Spleen (tissue), 11 donors: ENCODE results near the gene PTGDR2. TPM values are rescaled to one million over a fixed set of nuclear protein-coding genes. Genes with fewer than 3 reads are reported as not detected.
A peak's percentile ranks its signal among the peaks of the same experiment; 100 is the strongest.

Source experiments
- DNase-seq: peaks from one replicate; pipeline ENCODE4 v3.0.0-alpha.2; 2020
- H3K27ac ChIP-seq, 8 donors: fragments of 200-600 bp; sonication (generic) in 7 of 8; 1 replicate in 4 of 8; 2 replicates in 4 of 8; pipeline versions ENCODE4 v1.5.0 to v1.8.0; 2016 to 2021; ENCODE audit warnings: inconsistent platforms in 4 of 8, mild to moderate bottlenecking in 4 of 8, moderate library complexity in 1 of 8
- H3K27me3 ChIP-seq, 7 donors: fragments of 200-600 bp; sonication (generic) in 6 of 7; replicated peaks in 1 of 7; 1 replicate in 4 of 7; 2 replicates in 3 of 7; pipeline versions ENCODE4 v1.5.0 to v1.8.0; 2016 to 2021; ENCODE audit warnings: inconsistent platforms in 3 of 7, mild to moderate bottlenecking in 1 of 7
- H3K36me3 ChIP-seq, 6 donors: fragments of 200-600 bp; sonication (generic) in 5 of 6; 1 replicate in 4 of 6; 2 replicates in 2 of 6; pipeline versions ENCODE4 v1.5.0 to v1.8.0; 2016 to 2021; ENCODE audit warnings: inconsistent platforms in 2 of 6
- H3K4me1 ChIP-seq, 6 donors: fragments of 200-600 bp; sonication (generic) in 5 of 6; 1 replicate in 3 of 6; 2 replicates in 3 of 6; pipeline versions ENCODE4 v1.5.0 to v1.8.0; 2016 to 2021; ENCODE audit warnings: inconsistent platforms in 3 of 6
- H3K4me3 ChIP-seq, 8 donors: fragments of 200-600 bp; sonication (generic) in 7 of 8; 1 replicate in 4 of 8; 2 replicates in 4 of 8; pipeline versions ENCODE4 v1.5.0 to v1.8.0; 2016 to 2021; ENCODE audit warnings: inconsistent platforms in 4 of 8, mild to moderate bottlenecking in 4 of 8, moderate library complexity in 2 of 8
- H3K9me3 ChIP-seq, 8 donors: fragments of 200-600 bp; sonication (generic) in 7 of 8; 1 replicate in 4 of 8; 2 replicates in 4 of 8; pipeline versions ENCODE4 v1.5.0 to v1.8.0; 2016 to 2021; ENCODE audit warnings: inconsistent platforms in 4 of 8
- POLR2A ChIP-seq, 3 donors: fragments of 450-650 bp; IDR thresholded peaks; one replicate each; pipeline ENCODE4 v1.5.1; 2017; ENCODE audit warnings: antibody characterized with exemption in 3 of 3, mild to moderate bottlenecking in 1 of 3
- POLR2AphosphoS5 ChIP-seq, 3 donors: sonication (generic); formaldehyde crosslinking; IDR thresholded peaks; one replicate each; pipeline ENCODE4 v1.5.1; 2017; ENCODE audit warnings: antibody characterized with exemption in 3 of 3
- WGBS, 5 donors: extraction: QIAGEN DNeasy Blood & Tissue Kit in 3 of 5; methylation state at CpG; one replicate each; pipeline versions ENCODE4 v1.1.5 to v1.1.7; 2013 to 2018; 5-methylcytosine and 5-hydroxymethylcytosine counted together
- intact Hi-C: fragments of 100-400 bp; cut with DNase I; formaldehyde crosslinking; loops from one replicate; pipeline ENCODE4 v1.15.0; 2023; ENCODE audit warnings: low total_unique reads
- polyA plus RNA-seq, 3 donors: library from polyadenylated mRNA; stranded (reverse); fragments of 200-250 nt; gene quantifications; one replicate each; pipeline ENCODE4 v1.2.1, GENCODE V29; 2013
- total RNA-seq, 7 donors: library from RNA; depleted of rRNA in 3 of 7; stranded (reverse); fragments of >200 nt in 3 of 7; fragmentation: NEBNext Ultra II Directional in 4 of 7; extraction: Animal tissue kit (Norgen Biotek cat#: 25700) in 4 of 7; gene quantifications; one replicate each; pipeline versions ENCODE4 v1.1.0 to v1.2.1, GENCODE V29; 2016 to 2021
- TF ChIP-seq, protein P1 (sequence below), 11 experiments: fragments of 200-600 bp in 7 of 11; fragments of 450-650 bp in 4 of 11; sonication (generic) in 4 of 11; IDR thresholded peaks in 8 of 11; conservative IDR thresholded peaks in 3 of 11; 1 replicate in 7 of 11; 2 replicates in 4 of 11; pipeline versions ENCODE4 v1.4.0 to v1.8.0; 2016 to 2021; ENCODE audit warnings: antibody characterized with exemption in 11 of 11, inconsistent platforms in 4 of 11, mild to moderate bottlenecking in 1 of 11
- donor health status: healthy with polysubstance abuse.
- donor health status: DM: no; HTN: no; CAD: no; lungs with moderate emphysema.
- donor health status: DM: no; HTN: no; CAD: no.
- donor health status: Bipolar disorder and iron deficiency.
- donor health status: healthy.
- donor health status: DM: no; HTN: no; CAD: no.
- donor health status: DM: yes; HTN: yes; CAD: no.

PTGDR2 gene
- total and polyA plus RNA-seq, 10 donors, result 0.10 to 1.1 (median 0.26) TPM; not detected in 1

DNA sequence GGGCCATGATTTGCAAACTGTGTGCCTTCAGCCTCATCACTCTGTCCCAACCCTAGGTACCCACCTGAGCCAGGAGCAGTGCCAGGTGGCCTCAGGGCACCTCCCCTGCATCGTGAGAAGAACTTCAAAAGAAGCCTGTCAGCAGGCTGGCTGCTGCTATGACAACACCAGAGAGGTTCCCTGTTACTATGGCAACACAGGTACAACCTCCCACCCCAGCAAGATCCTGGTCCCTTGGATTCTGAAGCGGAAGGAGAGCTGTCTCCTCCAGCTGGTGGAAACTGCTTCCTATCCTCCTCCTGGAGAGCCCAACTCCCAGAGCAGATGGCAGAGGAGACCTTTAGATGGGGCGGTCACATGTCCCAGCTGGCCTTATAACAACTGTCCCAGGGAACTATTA is 14.5 kb upstream of the PTGDR2 start:
- DNase-seq, result peak; percentile 47
- H3K27ac ChIP-seq, result no peak overlapping the region
- H3K36me3 ChIP-seq, result peaks cover 0 to 10% (median 0%) of the 10 kb centered on the region in 6 donors
- intact Hi-C loops, result no loop called here
- H3K4me3 ChIP-seq, result no peak overlapping the region
- 77 to 88% (median 82%) methylated on average over 3 of the region's 3 CpGs for WGBS, 5 donors
- peaks cover 0 to 30% (median 8%) of the 10 kb centered on the region in 6 donors for H3K4me1 ChIP-seq
- TF ChIP-seq, protein P1, sequence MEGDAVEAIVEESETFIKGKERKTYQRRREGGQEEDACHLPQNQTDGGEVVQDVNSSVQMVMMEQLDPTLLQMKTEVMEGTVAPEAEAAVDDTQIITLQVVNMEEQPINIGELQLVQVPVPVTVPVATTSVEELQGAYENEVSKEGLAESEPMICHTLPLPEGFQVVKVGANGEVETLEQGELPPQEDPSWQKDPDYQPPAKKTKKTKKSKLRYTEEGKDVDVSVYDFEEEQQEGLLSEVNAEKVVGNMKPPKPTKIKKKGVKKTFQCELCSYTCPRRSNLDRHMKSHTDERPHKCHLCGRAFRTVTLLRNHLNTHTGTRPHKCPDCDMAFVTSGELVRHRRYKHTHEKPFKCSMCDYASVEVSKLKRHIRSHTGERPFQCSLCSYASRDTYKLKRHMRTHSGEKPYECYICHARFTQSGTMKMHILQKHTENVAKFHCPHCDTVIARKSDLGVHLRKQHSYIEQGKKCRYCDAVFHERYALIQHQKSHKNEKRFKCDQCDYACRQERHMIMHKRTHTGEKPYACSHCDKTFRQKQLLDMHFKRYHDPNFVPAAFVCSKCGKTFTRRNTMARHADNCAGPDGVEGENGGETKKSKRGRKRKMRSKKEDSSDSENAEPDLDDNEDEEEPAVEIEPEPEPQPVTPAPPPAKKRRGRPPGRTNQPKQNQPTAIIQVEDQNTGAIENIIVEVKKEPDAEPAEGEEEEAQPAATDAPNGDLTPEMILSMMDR (IDR thresholded peaks at IDR 0.05 in 8 of 11, conservative IDR thresholded peaks at IDR 0.05 in 3 of 11), result no peak
- no peak for TF ChIP-seq POLR2AphosphoS5 (IDR thresholded peaks at IDR 0.05)
- no peak for TF ChIP-seq POLR2A (IDR thresholded peaks at IDR 0.05)
- H3K27me3 ChIP-seq, result peaks cover 0 to 11% (median 0%) of the 10 kb centered on the region in 7 donors
- no peaks in the 10 kb centered on the region for H3K9me3 ChIP-seq

DNA sequence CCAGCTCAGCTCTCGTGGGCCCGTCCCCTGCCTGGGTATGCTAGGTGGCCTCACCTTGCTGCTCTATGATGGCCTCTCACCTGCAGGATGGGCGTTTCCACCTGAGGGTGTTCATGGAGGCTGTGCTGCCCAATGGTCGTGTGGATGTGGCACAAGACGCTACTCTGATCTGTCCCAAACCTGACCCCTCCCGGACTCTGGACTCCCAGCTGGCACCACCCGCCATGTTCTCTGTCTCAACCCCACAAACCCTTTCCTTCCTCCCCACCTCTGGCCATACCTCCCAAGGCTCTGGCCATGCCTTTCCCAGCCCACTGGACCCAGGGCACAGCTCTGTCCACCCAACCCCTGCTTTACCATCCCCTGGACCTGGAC is 13.7 kb upstream of the PTGDR2 start:
- intact Hi-C loops, result no loop called here
- H3K36me3 ChIP-seq, result peaks cover 0 to 2% (median 0%) of the 10 kb centered on the region in 6 donors
- peaks cover 0 to 11% (median 0%) of the 10 kb centered on the region in 7 donors for H3K27me3 ChIP-seq
- 86 to 98% (median 92%) methylated on average over 7 of the region's 7 CpGs for WGBS, 5 donors
- peak; percentile 47 for DNase-seq
- TF ChIP-seq POLR2AphosphoS5 (IDR thresholded peaks at IDR 0.05) (no peak), POLR2A (IDR thresholded peaks at IDR 0.05) (no peak)
- TF ChIP-seq, protein P1 (IDR thresholded peaks at IDR 0.05 in 8 of 11, conservative IDR thresholded peaks at IDR 0.05 in 3 of 11), result no peak
- H3K9me3 ChIP-seq, result no peaks in the 10 kb centered on the region
- H3K27ac ChIP-seq, result no peak overlapping the region
- H3K4me3 ChIP-seq, result no peak overlapping the region
- peaks cover 0 to 30% (median 8%) of the 10 kb centered on the region in 6 donors for H3K4me1 ChIP-seq

- H3K9me3 ChIP-seq, result no peaks in the 10 kb centered on the region
- H3K36me3 ChIP-seq, result no peaks in the 10 kb centered on the region
- peaks cover 0 to 11% (median 0%) of the 10 kb centered on the region in 7 donors for H3K27me3 ChIP-seq
- WGBS, 5 donors, result 81 to 89% (median 84%) methylated on average over 9 to 10 of the region's 10 CpGs
- no peak for TF ChIP-seq POLR2AphosphoS5 (IDR thresholded peaks at IDR 0.05)
- peak; percentile 63 for DNase-seq
- H3K27ac ChIP-seq, result no peak overlapping the region
- no peak overlapping the region for H3K4me3 ChIP-seq
- intact Hi-C loops, result no loop called here
- H3K4me1 ChIP-seq, result peaks cover 0 to 30% (median 8%) of the 10 kb centered on the region in 6 donors
Measured at GRCh38 chr11:60868682-60869450, 13.1 kb upstream of the PTGDR2 start.

- intact Hi-C loops, result no loop called here
- Histone ChIP-seq H3K36me3 (no peaks in the 10 kb centered on the region), H3K4me3 (no peak overlapping the region), H3K4me1 (peaks cover 0 to 29% (median 8%) of the 10 kb centered on the region in 6 donors), H3K27me3 (peaks cover 0 to 11% (median 0%) of the 10 kb centered on the region in 7 donors), H3K9me3 (no peaks in the 10 kb centered on the region), H3K27ac (no peak overlapping the region)
- 72 to 80% (median 78%) methylated on average over 7 to 10 of the region's 10 CpGs for WGBS, 5 donors
- TF ChIP-seq POLR2A (IDR thresholded peaks at IDR 0.05), result no peak
- TF ChIP-seq, protein P1 (IDR thresholded peaks at IDR 0.05 in 8 of 11, conservative IDR thresholded peaks at IDR 0.05 in 3 of 11), result no peak
- no peak for TF ChIP-seq POLR2AphosphoS5 (IDR thresholded peaks at IDR 0.05)
- peak; percentile 27 for DNase-seq
Measured at GRCh38 chr11:60867871-60868681, 12.3 kb upstream of the PTGDR2 start.
